Cardiac muscle cell (in vitro differentiated cells and primary cell): ENCODE data around the gene MYH1. TPM values are rescaled to one million over a fixed set of nuclear protein-coding genes. Genes with fewer than 3 reads are reported as not detected.

Experiments used
- DNase-seq, 2 donors: peaks; one replicate each; pipeline versions ENCODE4 v3.0.0 to v3.0.0-alpha.2; 2010 to 2017; ENCODE audit warnings: low read depth in 1 of 2, low spot score in 1 of 2
- H3K27ac ChIP-seq: fragments of 200-600 bp; sonication (generic); 2 replicates; pipeline ENCODE4 v1.5.1; 2016
- H3K27me3 ChIP-seq: fragments of 200-600 bp; sonication (generic); 2 replicates; pipeline ENCODE4 v1.6.0; 2016; ENCODE audit warnings: control low read depth
- H3K36me3 ChIP-seq: fragments of 200-600 bp; sonication (generic); 2 replicates; pipeline ENCODE4 v1.5.1; 2016; ENCODE audit warnings: control low read depth
- H3K4me1 ChIP-seq: fragments of 200-600 bp; sonication (generic); 2 replicates; pipeline ENCODE4 v1.8.1; 2017; ENCODE audit warnings: low read depth, mild to moderate bottlenecking, mixed run types
- H3K4me3 ChIP-seq: fragments of 200-600 bp; sonication (generic); 2 replicates; pipeline ENCODE4 v1.5.1; 2016; ENCODE audit warnings: mild to moderate bottlenecking
- H3K9me3 ChIP-seq: fragments of 200-600 bp; sonication (generic); 2 replicates; pipeline ENCODE4 v1.5.1; 2017; ENCODE audit warnings: low read depth, mild to moderate bottlenecking, control low read depth
- polyA plus RNA-seq: library from polyadenylated mRNA; unstranded; fragments of >200 nt; fragmentation: Nextera tagmentation; extraction: Ambion mirVana; gene quantifications from 2 replicates; pipeline ENCODE4 v1.2.1, GENCODE V29; 2016
- total RNA-seq: library from RNA; depleted of rRNA; stranded (reverse); fragments of >200 nt; gene quantifications from 2 replicates; pipeline ENCODE4 v1.2.3, GENCODE V29; 2016
- TF ChIP-seq, protein P1 (sequence below): IDR thresholded peaks from 2 replicates; pipeline ENCODE4 v1.5.1; 2012; ENCODE audit warnings: low read depth, mild to moderate bottlenecking, low read length

The MYH1 gene
- total and polyA plus RNA-seq, 2 experiments from 2014 or later: not detected

DNA sequence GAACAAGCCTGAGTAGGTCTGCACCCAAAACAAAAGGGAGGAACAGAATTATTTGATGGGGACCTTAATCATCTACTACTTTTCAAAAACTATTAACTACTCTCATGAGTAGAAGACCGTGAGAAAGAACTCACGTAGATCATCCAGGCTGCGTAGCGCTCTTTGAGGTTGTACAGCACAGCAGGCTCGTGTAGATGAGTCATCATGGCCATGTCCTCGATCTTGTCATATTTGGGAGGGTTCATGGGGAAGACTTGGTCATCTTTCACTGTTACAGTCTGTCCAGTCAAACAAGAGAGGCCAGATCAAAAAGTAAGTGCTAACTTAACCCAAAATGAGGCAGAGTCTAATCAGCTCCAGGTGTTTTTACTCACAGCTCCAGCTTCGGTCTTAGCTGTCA lies 2.3 kb downstream of the MYH1 start:
- no peak overlapping the region for H3K27ac ChIP-seq
- no peaks in the 10 kb centered on the region for H3K4me1 ChIP-seq
- DNase-seq: no peak
- TF ChIP-seq, protein P1, sequence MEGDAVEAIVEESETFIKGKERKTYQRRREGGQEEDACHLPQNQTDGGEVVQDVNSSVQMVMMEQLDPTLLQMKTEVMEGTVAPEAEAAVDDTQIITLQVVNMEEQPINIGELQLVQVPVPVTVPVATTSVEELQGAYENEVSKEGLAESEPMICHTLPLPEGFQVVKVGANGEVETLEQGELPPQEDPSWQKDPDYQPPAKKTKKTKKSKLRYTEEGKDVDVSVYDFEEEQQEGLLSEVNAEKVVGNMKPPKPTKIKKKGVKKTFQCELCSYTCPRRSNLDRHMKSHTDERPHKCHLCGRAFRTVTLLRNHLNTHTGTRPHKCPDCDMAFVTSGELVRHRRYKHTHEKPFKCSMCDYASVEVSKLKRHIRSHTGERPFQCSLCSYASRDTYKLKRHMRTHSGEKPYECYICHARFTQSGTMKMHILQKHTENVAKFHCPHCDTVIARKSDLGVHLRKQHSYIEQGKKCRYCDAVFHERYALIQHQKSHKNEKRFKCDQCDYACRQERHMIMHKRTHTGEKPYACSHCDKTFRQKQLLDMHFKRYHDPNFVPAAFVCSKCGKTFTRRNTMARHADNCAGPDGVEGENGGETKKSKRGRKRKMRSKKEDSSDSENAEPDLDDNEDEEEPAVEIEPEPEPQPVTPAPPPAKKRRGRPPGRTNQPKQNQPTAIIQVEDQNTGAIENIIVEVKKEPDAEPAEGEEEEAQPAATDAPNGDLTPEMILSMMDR: no peak
- H3K9me3 ChIP-seq: no peaks in the 10 kb centered on the region
- H3K27me3 ChIP-seq: peaks cover 7% of the 10 kb centered on the region
- H3K4me3 ChIP-seq: no peak overlapping the region
- H3K36me3 ChIP-seq: no peaks in the 10 kb centered on the region

DNA sequence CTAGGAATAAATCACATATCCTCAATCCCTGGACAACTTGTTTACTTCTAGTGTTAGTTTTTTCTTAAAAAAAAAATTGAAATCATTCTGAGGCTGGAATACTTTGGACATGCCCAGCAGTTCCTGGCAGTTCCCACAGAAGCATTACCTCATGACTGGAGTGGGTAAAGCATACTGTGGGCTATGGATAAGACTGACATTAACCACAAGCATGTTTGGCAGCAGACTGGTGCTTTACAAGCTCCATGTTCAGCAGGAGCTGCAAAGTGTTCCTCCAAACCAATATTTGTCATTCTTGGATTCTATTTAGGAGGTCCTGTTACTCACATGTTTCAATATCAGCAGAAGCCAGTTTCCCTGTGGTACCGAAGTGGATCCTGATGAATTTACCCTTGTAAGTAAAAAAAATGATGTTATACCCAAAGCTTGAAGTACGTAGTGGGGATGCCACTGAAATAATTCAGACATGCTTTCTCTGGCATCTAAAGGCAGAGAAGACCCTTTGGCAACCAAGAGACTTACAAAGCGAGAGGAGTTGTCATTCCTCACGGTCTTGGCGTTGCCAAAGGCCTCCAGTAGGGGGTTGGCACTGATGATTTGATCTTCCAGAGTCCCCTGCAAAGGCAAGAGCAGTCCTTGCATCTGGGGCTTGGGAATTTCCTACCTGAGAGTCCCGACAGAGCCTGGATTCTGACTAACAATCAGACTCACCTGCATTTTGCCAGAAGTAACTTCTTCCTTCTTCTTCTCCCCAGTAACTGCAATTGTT lies 4.9 kb downstream of the MYH1 start:
- Histone ChIP-seq H3K27me3 (no peaks in the 10 kb centered on the region), H3K36me3 (no peaks in the 10 kb centered on the region), H3K27ac (no peak overlapping the region), H3K4me1 (no peaks in the 10 kb centered on the region), H3K4me3 (no peak overlapping the region), H3K9me3 (no peaks in the 10 kb centered on the region)
- TF ChIP-seq, protein P1: no peak
- DNase-seq: peak in 1 of 2 donors; percentile 69

DNA sequence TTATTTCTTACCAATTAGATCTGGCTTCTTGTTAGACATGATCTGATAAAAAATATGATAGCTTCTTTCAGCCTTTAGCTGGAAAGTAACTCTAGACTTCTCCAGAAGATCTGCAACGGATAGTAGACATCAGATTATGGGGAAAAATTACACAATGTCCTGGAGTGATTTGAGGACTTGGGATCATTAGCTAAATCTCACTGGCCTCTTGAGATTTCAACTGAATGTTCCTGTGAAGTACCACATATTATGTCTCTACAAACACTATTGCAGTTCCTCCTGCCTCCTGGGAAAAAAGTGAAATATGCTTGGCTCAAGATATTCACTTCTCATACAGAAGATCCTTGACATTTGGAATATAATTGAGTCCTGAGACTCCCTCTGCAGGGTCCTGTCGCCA lies 5.5 kb downstream of the MYH1 start:
- DNase-seq: no peak
- Histone ChIP-seq H3K9me3 (no peaks in the 10 kb centered on the region), H3K4me1 (no peaks in the 10 kb centered on the region), H3K4me3 (no peak overlapping the region), H3K27ac (no peak overlapping the region), H3K36me3 (no peaks in the 10 kb centered on the region), H3K27me3 (no peaks in the 10 kb centered on the region)
- TF ChIP-seq, protein P1: no peak

DNA sequence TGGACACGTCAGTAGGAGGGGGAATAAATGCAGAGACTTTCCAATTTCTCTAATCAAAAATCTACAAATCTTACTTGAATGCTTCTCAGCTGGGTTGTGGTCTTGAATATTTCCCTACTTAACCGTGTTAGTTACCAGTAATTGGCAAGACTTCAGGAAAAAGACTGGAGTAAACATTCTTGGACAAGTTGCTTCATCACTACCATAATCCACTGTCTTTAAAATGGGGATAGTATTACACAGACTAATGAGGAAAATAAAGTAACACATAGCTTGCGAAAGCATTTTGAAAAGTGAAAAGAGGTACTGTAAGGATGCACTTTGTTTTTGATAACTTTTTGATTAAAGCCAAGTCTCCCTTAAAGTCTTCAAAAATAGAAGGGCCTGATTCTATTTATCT lies 18.4 kb downstream of the MYH1 start:
- H3K4me1 ChIP-seq: no peaks in the 10 kb centered on the region
- TF ChIP-seq, protein P1: no peak

DNA sequence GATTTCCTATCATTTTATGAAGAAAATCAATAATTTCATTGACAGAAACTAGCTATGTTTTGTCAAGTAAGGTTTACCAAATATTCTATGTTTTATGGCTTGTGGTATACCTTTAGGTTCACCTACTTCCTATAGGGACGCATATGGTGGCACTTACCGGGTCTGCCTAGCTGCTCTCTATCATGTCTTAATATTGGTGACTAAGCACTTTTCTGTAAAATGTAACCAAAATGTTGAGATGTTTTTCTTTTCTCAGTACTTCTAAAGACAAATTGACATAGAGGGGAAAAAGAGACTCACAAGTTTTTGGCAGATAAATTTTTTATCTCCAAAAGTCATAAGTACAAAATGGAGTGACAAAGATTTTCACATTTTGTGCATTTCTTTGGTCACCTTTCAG lies 26.3 kb downstream of the MYH1 start:
- H3K27ac ChIP-seq: no peak overlapping the region
- H3K36me3 ChIP-seq: no peaks in the 10 kb centered on the region
- TF ChIP-seq, protein P1: no peak
- DNase-seq: no peak
- no peaks in the 10 kb centered on the region for H3K27me3 ChIP-seq
- no peaks in the 10 kb centered on the region for H3K9me3 ChIP-seq
- no peak overlapping the region for H3K4me3 ChIP-seq
- no peaks in the 10 kb centered on the region for H3K4me1 ChIP-seq

More for the DNA sequence above, 18.4 kb downstream of the MYH1 start:
- DNase-seq: peak in 1 of 2 donors; percentile 37
- H3K9me3 ChIP-seq: no peaks in the 10 kb centered on the region
- H3K27me3 ChIP-seq: peaks cover 3% of the 10 kb centered on the region
- no peaks in the 10 kb centered on the region for H3K36me3 ChIP-seq
- no peak overlapping the region for H3K4me3 ChIP-seq
- H3K27ac ChIP-seq: no peak overlapping the region
